Endothelial cell of umbilical vein (primary cell): ENCODE results near the gene ZNF839.

Experiments used
- CTCF ChIP-seq, 2 donors: IDR thresholded peaks; 1 replicate in 1 of 2; 2 replicates in 1 of 2; pipeline ENCODE4 v1.5.1; 2011; ENCODE audit warnings: low read length in 2 of 2, mild to moderate bottlenecking in 2 of 2, moderate library complexity in 2 of 2, control low read depth in 1 of 2, inconsistent platforms in 1 of 2, low read depth in 1 of 2; ENCODE audit not compliant: insufficient read depth in 1 of 2; ENCODE audit errors: extremely low read depth in 1 of 2
- EZH2 ChIP-seq: IDR thresholded peaks from 2 replicates; pipeline ENCODE4 v1.6.1; 2012; ENCODE audit warnings: borderline replicate concordance, low read depth, mild to moderate bottlenecking, moderate library complexity, low read length, inconsistent platforms; ENCODE audit not compliant: severe bottlenecking
- FOS ChIP-seq: IDR thresholded peaks from 2 replicates; pipeline ENCODE4 v1.6.1; 2011; ENCODE audit warnings: mild to moderate bottlenecking, low read length, moderate library complexity, borderline replicate concordance; ENCODE audit not compliant: insufficient read depth
- MAX ChIP-seq: IDR thresholded peaks from 2 replicates; pipeline ENCODE4 v1.6.1; 2011; ENCODE audit not compliant: insufficient read depth, insufficient read length
- MYC ChIP-seq: IDR thresholded peaks from one replicate; pipeline ENCODE4 v1.6.1; 2011; ENCODE audit warnings: mild to moderate bottlenecking, low read depth, low read length
- POLR2A ChIP-seq: IDR thresholded peaks from 2 replicates; pipeline ENCODE4 v1.6.1; 2012; ENCODE audit warnings: low read depth, mild to moderate bottlenecking, control low read depth, low read length

GRCh38 chr14:102333390-102333789, 13.8 kb downstream of the ZNF839 start:
- TF ChIP-seq POLR2A (no peak), CTCF (IDR thresholded peaks at IDR 0.05; ENCODE audit: extremely low read depth in 1 of 2, insufficient read depth in 1 of 2, low read depth in 1 of 2, low read length in 2 of 2) (no peak), MAX (no peak), MYC (no peak), FOS (no peak), EZH2 (no peak)
